ENCODE measurements around the gene PNMA8B. TPM values are rescaled to one million over a fixed set of nuclear protein-coding genes. Genes with fewer than 3 reads are reported as not detected.

Gene PNMA8B
- total RNA-seq, 1 experiment from 2014 or later: 1.5 TPM

DNA sequence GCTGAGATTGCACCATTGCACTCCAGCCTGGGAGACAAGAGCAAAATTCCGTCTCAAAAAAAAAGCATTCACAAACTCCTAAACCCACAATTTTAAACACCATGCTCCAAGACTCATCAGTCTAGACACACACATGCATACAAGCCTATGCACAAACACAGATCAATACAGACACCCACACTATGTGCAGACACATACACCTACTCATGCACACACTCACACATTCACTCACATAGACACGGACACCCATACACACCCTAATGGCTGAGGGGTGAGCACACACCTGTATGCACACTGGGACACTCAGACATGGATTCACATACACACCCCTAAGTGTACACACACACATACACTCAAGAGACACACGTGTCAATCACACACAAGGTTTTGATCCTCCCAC is 9.3 kb downstream of the PNMA8B start:
- H3K9me3 Mint-ChIP-seq: peaks cover 0 to 2% of the 10 kb centered on the region in 2 experiments; a peak in 2 of 5 replicates
- Histone ChIP-seq H4K20me1 (ENCODE audit: control insufficient read depth, insufficient read depth, insufficient read length) (no peaks in the 10 kb centered on the region), H3K79me1 (ENCODE audit: insufficient read depth, low read depth, low read length, poor library complexity, severe bottlenecking) (no peaks in the 10 kb centered on the region), H2BK120ac (ENCODE audit: low read depth, low read length, poor library complexity, severe bottlenecking) (no peak overlapping the region), H3T11ph (ENCODE audit: low read length) (no peak overlapping the region), H3K27ac (ENCODE audit: insufficient read length, low read depth, low read length) (no peak overlapping the region), H3K9me3 (ENCODE audit: control insufficient read depth, low read depth, low read length) (no peaks in the 10 kb centered on the region), H3K23me2 (ENCODE audit: insufficient read length, low read depth, low read length, poor library complexity, severe bottlenecking) (peaks cover 4% of the 10 kb centered on the region), H3K56ac (ENCODE audit: insufficient read length, low read depth, low read length) (no peak overlapping the region), H2BK15ac (ENCODE audit: low read depth, low read length) (no peak overlapping the region), H4K91ac (ENCODE audit: insufficient read length, low read depth, low read length) (no peak overlapping the region), H3K4ac (ENCODE audit: low read depth, low read length) (no peak overlapping the region), H3K79me2 (ENCODE audit: insufficient read depth, low read length) (no peaks in the 10 kb centered on the region), H4K5ac (ENCODE audit: insufficient read length, low read depth, low read length) (no peak overlapping the region), H3K9ac (ENCODE audit: extremely low read depth, insufficient read length, low read length) (no peak overlapping the region), H2BK5ac (ENCODE audit: insufficient read length, low read length) (no peak overlapping the region), H3K27me3 (ENCODE audit: insufficient read depth, low read length) (peaks cover 3% of the 10 kb centered on the region; the same call in 1 of the 2 replicates), H3K14ac (ENCODE audit: insufficient read depth, low read length) (no peak overlapping the region), H2BK12ac (ENCODE audit: insufficient read length, low read depth, low read length) (no peak overlapping the region), H3K18ac (ENCODE audit: insufficient read length, low read depth, low read length) (no peak overlapping the region), H3K4me2 (ENCODE audit: insufficient read depth, insufficient read length, low read length) (no peak overlapping the region), H4K8ac (replicated peaks; ENCODE audit: insufficient read length, low read depth, low read length) (no peak overlapping the region), H2AK5ac (ENCODE audit: insufficient read length, low read length) (no peak overlapping the region), H2AFZ (ENCODE audit: low read length) (no peak overlapping the region), H3K23ac (ENCODE audit: insufficient read length, low read depth, low read length) (no peak overlapping the region), H2BK20ac (ENCODE audit: low read depth, low read length, poor library complexity, severe bottlenecking) (no peak overlapping the region), H3K4me1 (ENCODE audit: insufficient read depth, low read length) (no peaks in the 10 kb centered on the region)
- no CpG with 5 or more reads among the region's 3 CpGs for WGBS (ENCODE audit: extremely low coverage, insufficient read length, low lambda C conversion rate)
- H3K27ac Mint-ChIP-seq: no peak overlapping the region
- H3K4me3 Mint-ChIP-seq: no peak overlapping the region
- no peaks in the 10 kb centered on the region; a peak in 1 of 7 replicates for H3K36me3 Mint-ChIP-seq (ENCODE audit: insufficient read depth in 1 of 3, low read depth in 3 of 3)
- H3K4me1 Mint-ChIP-seq: peaks cover 18 to 31% of the 10 kb centered on the region in 2 experiments
- DNase-seq: no peak
- peaks cover 54% of the 10 kb centered on the region for H3K27me3 Mint-ChIP-seq (ENCODE audit: low read depth)
- TF ChIP-seq, protein P1, sequence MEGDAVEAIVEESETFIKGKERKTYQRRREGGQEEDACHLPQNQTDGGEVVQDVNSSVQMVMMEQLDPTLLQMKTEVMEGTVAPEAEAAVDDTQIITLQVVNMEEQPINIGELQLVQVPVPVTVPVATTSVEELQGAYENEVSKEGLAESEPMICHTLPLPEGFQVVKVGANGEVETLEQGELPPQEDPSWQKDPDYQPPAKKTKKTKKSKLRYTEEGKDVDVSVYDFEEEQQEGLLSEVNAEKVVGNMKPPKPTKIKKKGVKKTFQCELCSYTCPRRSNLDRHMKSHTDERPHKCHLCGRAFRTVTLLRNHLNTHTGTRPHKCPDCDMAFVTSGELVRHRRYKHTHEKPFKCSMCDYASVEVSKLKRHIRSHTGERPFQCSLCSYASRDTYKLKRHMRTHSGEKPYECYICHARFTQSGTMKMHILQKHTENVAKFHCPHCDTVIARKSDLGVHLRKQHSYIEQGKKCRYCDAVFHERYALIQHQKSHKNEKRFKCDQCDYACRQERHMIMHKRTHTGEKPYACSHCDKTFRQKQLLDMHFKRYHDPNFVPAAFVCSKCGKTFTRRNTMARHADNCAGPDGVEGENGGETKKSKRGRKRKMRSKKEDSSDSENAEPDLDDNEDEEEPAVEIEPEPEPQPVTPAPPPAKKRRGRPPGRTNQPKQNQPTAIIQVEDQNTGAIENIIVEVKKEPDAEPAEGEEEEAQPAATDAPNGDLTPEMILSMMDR (conservative IDR thresholded peaks at IDR 0.05): no peak
